ENCODE results near the gene CENPX.
A peak's percentile ranks its signal among the peaks of the same experiment; 100 is the strongest.

Gene CENPX

DNA sequence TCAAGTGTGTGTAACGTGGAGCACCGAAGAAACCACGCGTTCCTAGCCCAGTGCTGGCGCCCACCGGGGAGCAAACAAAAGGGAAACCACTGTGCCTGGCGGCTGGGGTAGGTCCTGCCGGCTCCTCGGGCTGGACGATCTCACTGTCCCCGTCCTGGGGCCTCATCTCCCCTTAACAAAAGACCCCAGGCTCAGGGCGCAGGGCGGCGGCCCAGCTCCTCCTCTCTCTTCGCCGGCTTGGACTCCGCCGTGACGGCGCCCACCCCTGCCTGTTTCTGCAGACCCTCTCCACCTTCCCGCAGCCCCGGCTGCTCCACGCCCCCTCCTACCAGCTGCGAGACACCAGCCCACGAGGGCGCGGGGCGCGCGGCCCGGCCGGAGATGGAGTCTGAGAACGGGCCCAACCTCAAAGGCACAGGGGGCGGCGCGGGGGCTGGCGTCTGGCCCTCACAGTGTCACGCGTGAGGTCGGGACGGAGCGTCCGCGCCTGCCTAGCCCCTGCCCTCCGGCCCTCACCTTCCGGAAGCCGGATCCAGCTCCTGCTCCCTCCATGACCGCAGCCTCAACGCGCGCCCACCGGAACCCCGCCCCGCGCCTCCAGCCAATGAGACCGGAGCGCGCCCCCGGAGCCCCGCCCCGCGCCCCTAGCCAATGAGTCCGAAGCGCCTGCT is at the start of gene CENPX:
TSS of gene CENPX (minus strand) at position 569 of the 671 bp plus-strand sequence. CDS start at position 552, 17 bp downstream.
- DNase-seq: no peak
- Mint-ChIP-seq H3K36me3 (ENCODE audit: low read depth) (peaks cover 48% of the 10 kb centered on the region), H3K4me3 (peak within 1 kb of the TSS; percentile 90), H3K9me3 (no peaks in the 10 kb centered on the region), H3K27me3 (no peaks in the 10 kb centered on the region), H3K4me1 (ENCODE audit: low read depth) (peaks cover 25% of the 10 kb centered on the region), H3K27ac (peak within 1 kb of the TSS; percentile 87)

GRCh38 chr17:82070611-82071010 is 47.9 kb upstream of the CENPX start:
- H3K27ac Mint-ChIP-seq: no peak overlapping the region
- no peak overlapping the region for H3K4me3 Mint-ChIP-seq
- no peak for DNase-seq
- H3K27me3 Mint-ChIP-seq: no peaks in the 10 kb centered on the region
- peaks cover 3% of the 10 kb centered on the region for H3K36me3 Mint-ChIP-seq (ENCODE audit: low read depth)
- H3K4me1 Mint-ChIP-seq (ENCODE audit: low read depth): peaks cover 6% of the 10 kb centered on the region
- no peaks in the 10 kb centered on the region for H3K9me3 Mint-ChIP-seq

DNA sequence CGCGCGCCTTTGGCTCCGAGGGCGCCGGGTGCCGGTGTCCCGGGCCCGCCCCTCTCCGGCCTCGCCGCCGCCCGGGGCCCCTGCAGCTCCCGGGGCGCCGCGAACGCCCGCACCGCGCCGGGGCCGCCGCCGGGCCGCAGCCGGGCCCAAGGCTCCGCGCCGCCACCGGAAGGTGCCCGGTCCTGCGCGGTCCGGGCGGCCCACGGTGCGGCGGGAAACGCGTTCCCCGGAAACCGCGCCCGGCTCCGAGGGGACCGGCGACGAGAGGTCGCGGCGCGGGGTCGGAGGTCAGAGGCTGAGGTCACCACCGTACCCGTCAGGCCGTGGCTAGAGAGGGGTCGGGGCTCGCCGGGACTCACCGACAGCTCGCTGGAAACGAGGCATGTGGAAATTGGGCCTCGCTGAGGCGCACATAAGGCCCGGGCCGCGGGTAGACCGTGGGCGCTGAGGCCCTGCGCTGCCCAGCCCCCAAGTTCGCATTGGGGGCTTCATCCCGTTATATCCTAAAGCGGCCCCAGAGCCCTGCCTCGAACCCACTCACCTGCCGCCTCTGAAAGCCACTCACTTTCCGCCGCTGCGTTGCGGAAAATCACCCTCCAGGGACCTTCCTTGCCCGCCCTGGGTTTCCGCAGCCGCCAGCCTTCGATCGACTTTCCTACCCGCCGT is 43.1 kb upstream of the CENPX start, which contains the start of gene DUS1L:
TSS of gene DUS1L (minus strand) at position 167 of the 666 bp plus-strand sequence. CDS start 745 bp downstream, outside the sequence.
- H3K4me1 Mint-ChIP-seq (ENCODE audit: low read depth): peaks cover 15% of the 10 kb centered on the region
- H3K9me3 Mint-ChIP-seq: no peaks in the 10 kb centered on the region
- DNase-seq: peak; percentile 86
- H3K4me3 Mint-ChIP-seq: peak within 1 kb of the TSS; percentile 84
- H3K27me3 Mint-ChIP-seq: no peaks in the 10 kb centered on the region
- peak within 1 kb of the TSS; percentile 94 for H3K27ac Mint-ChIP-seq
- peaks cover 38% of the 10 kb centered on the region for H3K36me3 Mint-ChIP-seq (ENCODE audit: low read depth)

DNA sequence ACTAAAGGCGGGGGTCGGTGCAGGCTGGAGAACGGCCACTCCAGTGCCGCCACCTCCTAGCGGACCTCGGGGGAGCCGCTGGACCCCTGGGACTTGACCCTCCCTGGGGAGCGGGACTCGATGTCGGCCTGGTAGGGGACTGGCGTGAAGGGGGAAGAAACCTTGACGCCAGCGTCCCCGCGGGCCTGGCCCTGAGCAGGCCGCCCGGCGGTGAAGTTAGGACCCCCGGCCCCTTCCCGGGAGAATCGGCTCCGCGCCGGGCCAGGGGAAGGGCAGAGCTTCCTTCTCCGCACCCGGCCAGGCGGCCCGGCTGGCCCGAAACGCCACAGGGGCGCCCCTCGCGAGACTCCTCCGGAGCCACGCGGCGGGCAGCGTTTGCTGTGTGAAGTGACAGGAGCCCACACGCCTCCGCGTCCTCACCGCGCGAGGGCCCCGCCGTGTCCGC is 42.5 kb upstream of the CENPX start:
- no peak for DNase-seq

GRCh38 chr17:82064433-82065192 is 41.9 kb upstream of the CENPX start:
- Mint-ChIP-seq H3K27ac (peak overlapping the region; percentile 82), H3K4me3 (peak overlapping the region; percentile 82), H3K27me3 (no peaks in the 10 kb centered on the region), H3K36me3 (ENCODE audit: low read depth) (peaks cover 50% of the 10 kb centered on the region), H3K4me1 (ENCODE audit: low read depth) (peaks cover 15% of the 10 kb centered on the region), H3K9me3 (no peaks in the 10 kb centered on the region)
- no peak for DNase-seq

More for the DNA sequence above, 42.5 kb upstream of the CENPX start:
- peaks cover 44% of the 10 kb centered on the region for H3K36me3 Mint-ChIP-seq (ENCODE audit: low read depth)
- H3K9me3 Mint-ChIP-seq: no peaks in the 10 kb centered on the region
- no peaks in the 10 kb centered on the region for H3K27me3 Mint-ChIP-seq
- H3K4me3 Mint-ChIP-seq: peak overlapping the region; percentile 82
- peaks cover 15% of the 10 kb centered on the region for H3K4me1 Mint-ChIP-seq (ENCODE audit: low read depth)
- peak overlapping the region; percentile 82 for H3K27ac Mint-ChIP-seq

- H3K4me1 Mint-ChIP-seq (ENCODE audit: low read depth): peaks cover 15% of the 10 kb centered on the region
- peaks cover 59% of the 10 kb centered on the region for H3K36me3 Mint-ChIP-seq (ENCODE audit: low read depth)
- no peaks in the 10 kb centered on the region for H3K27me3 Mint-ChIP-seq
- DNase-seq: no peak
- no peaks in the 10 kb centered on the region for H3K9me3 Mint-ChIP-seq
- H3K27ac Mint-ChIP-seq: peak overlapping the region; percentile 82
- H3K4me3 Mint-ChIP-seq: peak overlapping the region; percentile 82
These were observed 41.0 kb upstream of the CENPX start for GRCh38 chr17:82063424-82064415.

GRCh38 chr17:82062984-82063368 is 40.3 kb upstream of the CENPX start:
- H3K27me3 Mint-ChIP-seq: no peaks in the 10 kb centered on the region
- H3K4me1 Mint-ChIP-seq (ENCODE audit: low read depth): peaks cover 15% of the 10 kb centered on the region
- H3K36me3 Mint-ChIP-seq (ENCODE audit: low read depth): peaks cover 66% of the 10 kb centered on the region
- no peak overlapping the region for H3K4me3 Mint-ChIP-seq
- DNase-seq: no peak
- peak overlapping the region; percentile 26 for H3K27ac Mint-ChIP-seq
- no peaks in the 10 kb centered on the region for H3K9me3 Mint-ChIP-seq

DNA sequence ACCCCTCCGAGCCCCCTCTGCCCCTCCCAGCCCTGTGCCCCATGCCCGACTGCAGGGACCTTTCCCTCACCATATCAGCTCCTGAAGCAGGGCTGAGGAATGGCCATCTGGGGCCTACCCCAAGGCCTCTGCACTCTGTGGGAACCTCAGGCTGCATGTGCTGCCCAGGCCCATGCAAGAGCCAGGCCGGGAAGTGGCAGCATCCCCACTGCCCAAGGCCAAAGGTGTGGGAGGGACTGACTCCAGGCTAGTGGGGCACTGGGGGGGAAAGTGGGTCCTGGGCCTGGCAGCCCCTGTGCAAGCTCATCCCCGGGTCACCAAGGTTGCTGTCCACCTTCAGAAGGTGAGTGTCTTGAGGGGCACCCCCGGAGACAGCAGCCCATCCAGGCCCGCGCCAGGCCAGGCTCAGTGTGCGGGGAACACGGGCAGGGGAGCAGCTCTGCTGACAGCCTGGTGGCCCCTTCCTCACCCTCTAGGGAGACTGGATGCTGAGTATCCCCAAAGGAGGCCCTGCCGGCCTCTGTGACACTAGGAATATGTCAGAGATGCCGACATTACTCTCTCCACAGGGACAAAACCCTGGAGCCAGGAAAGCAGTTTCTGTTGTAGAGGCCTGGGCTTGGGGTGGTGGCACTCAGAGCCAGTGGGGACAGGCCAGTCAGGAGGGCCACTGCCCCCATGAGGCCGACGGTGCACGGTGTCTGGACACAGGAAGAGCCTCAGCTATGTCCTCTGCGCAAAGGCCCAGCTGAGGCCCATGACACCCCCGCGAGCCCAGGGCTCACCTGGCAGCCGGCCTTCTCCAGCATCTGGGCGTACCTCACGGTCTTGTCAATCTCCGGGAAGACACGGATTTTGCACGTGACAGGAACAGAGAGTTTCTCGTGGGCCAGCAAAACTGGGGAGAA is 39.7 kb upstream of the CENPX start:
- Mint-ChIP-seq H3K36me3 (ENCODE audit: low read depth) (peaks cover 73% of the 10 kb centered on the region), H3K4me3 (no peak overlapping the region), H3K27me3 (no peaks in the 10 kb centered on the region), H3K27ac (peak overlapping the region; percentile 68), H3K9me3 (no peaks in the 10 kb centered on the region), H3K4me1 (ENCODE audit: low read depth) (peaks cover 15% of the 10 kb centered on the region)
- no peak for DNase-seq

DNA sequence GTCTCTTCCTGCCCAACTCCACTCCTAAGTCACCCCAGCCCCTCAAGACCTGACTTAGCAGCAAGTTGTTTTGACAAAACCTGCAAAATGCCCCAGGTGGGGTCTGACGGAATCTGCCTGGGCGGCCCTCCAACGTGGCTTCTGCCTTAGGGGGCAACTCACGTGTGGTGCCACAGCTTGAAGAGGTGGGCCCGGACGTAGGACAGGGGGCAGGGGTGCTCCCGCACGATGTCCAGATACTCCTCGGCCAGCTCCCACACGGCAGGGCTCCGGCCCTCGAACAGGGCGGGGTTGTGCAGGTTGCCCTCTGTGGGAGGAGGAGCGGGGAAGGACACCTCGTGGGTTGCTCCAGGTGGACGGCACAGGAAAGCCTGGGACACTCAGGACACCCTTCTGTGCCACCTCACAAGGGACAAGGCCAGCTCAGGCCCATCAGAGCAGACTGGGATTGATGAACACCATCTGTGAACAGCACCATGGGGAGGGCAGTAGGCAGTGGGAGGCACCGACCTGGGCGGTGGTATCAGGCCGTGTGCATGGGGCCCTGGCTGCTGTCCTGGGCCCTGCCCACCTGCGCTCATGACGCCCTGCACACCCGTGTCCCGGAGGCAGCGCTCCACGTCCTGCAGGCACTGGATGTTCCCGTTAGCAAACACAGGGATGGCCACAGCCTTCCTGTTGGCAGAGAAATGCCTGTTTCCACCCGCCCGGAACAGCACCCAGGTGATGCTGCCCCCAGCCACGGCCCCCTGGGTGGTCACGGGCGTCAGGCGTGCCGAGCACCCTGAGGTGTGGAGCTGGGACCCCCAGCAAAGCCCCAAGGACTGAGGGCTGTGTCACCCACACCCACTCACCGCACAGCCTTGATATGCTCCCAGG is 38.6 kb upstream of the CENPX start:
- peak overlapping the region; percentile 61 for H3K27ac Mint-ChIP-seq
- H3K27me3 Mint-ChIP-seq: no peaks in the 10 kb centered on the region
- peaks cover 12% of the 10 kb centered on the region for H3K4me1 Mint-ChIP-seq (ENCODE audit: low read depth)
- no peak overlapping the region for H3K4me3 Mint-ChIP-seq
- DNase-seq: no peak
- H3K9me3 Mint-ChIP-seq: no peaks in the 10 kb centered on the region
- peaks cover 81% of the 10 kb centered on the region for H3K36me3 Mint-ChIP-seq (ENCODE audit: low read depth)

GRCh38 chr17:82060614-82061013 is 37.9 kb upstream of the CENPX start:
- Mint-ChIP-seq H3K9me3 (no peaks in the 10 kb centered on the region), H3K4me1 (ENCODE audit: low read depth) (peaks cover 9% of the 10 kb centered on the region), H3K27me3 (no peaks in the 10 kb centered on the region), H3K27ac (no peak overlapping the region), H3K4me3 (no peak overlapping the region), H3K36me3 (ENCODE audit: low read depth) (peaks cover 84% of the 10 kb centered on the region)
- no peak for DNase-seq

- Mint-ChIP-seq H3K4me1 (ENCODE audit: low read depth) (peaks cover 9% of the 10 kb centered on the region), H3K4me3 (no peak overlapping the region), H3K27ac (peak overlapping the region; percentile 55), H3K36me3 (ENCODE audit: low read depth) (peaks cover 89% of the 10 kb centered on the region), H3K9me3 (no peaks in the 10 kb centered on the region), H3K27me3 (no peaks in the 10 kb centered on the region)
- DNase-seq: no peak
These were observed 37.3 kb upstream of the CENPX start for GRCh38 chr17:82060001-82060380.

GRCh38 chr17:82059272-82060000 is 36.8 kb upstream of the CENPX start:
- Mint-ChIP-seq H3K4me1 (ENCODE audit: low read depth) (peaks cover 11% of the 10 kb centered on the region), H3K27ac (no peak overlapping the region), H3K27me3 (no peaks in the 10 kb centered on the region), H3K9me3 (no peaks in the 10 kb centered on the region), H3K36me3 (ENCODE audit: low read depth) (peaks cover 92% of the 10 kb centered on the region), H3K4me3 (no peak overlapping the region)
- DNase-seq: no peak

Measured in activated T-cell treated with anti-CD3 and anti-CD28 coated beads, Interleukin-2, amount 50 U/mL, for 24 hours (primary cell).